Activated T-helper 1 cell treated with anti-CD3 and anti-CD28 coated beads, Interleukin-12 subunit alpha, Interleukin-12 subunit beta, Interleukin-2, Interleukin-4 antibody, amounts not matched to agents 30 ng/mL and 10 ng/mL and 1 ng/mL, durations not matched to agents 14 hours and 24 hours and 36 hours (primary cell): ENCODE results near the gene CRIP1. TPM values are rescaled to one million over a fixed set of nuclear protein-coding genes. Genes with fewer than 3 reads are reported as not detected.

Experiments used
- DNase-seq: peaks from one replicate; pipeline ENCODE4 v3.0.0; 2021; ENCODE audit warnings: low spot score
- H3K27ac Mint-ChIP-seq: one replicate; pipeline ENCODE4 v1.8.0; 2021; ENCODE audit warnings: mild to moderate bottlenecking, mixed read lengths
- H3K27me3 Mint-ChIP-seq: one replicate; pipeline ENCODE4 v1.8.0; 2022; ENCODE audit warnings: mild to moderate bottlenecking, moderate library complexity, mixed read lengths; ENCODE audit not compliant: insufficient read depth
- H3K36me3 Mint-ChIP-seq: one replicate; pipeline ENCODE4 v1.8.0; 2021; ENCODE audit warnings: low read depth, mixed read lengths
- H3K4me1 Mint-ChIP-seq: one replicate; pipeline ENCODE4 v1.8.0; 2021; ENCODE audit warnings: low read depth, mixed read lengths
- H3K4me3 Mint-ChIP-seq: one replicate; pipeline ENCODE4 v1.8.0; 2021; ENCODE audit warnings: mild to moderate bottlenecking, moderate library complexity, mixed read lengths
- H3K9me3 Mint-ChIP-seq: one replicate; pipeline ENCODE4 v1.8.0; 2021; ENCODE audit warnings: mixed read lengths
- intact Hi-C: fragments of 100-400 bp; cut with micrococcal nuclease; formaldehyde crosslinking; loops from one replicate; pipeline ENCODE4 v1.15.1; 2024
- total RNA-seq: library from RNA; stranded (reverse); gene quantifications from 2 replicates; pipeline ENCODE4 v1.2.3, GENCODE V29; 2022

CRIP1 gene
- total RNA-seq, 1 donor from 2014 or later = 103 TPM

- H3K36me3 Mint-ChIP-seq = no peaks in the 10 kb centered on the region
- no peak overlapping the region for H3K27ac Mint-ChIP-seq
- H3K27me3 Mint-ChIP-seq = peaks cover 7% of the 10 kb centered on the region
- DNase-seq = peak; percentile 53
- intact Hi-C loops = no loop called here
- no peaks in the 10 kb centered on the region for H3K9me3 Mint-ChIP-seq
- H3K4me1 Mint-ChIP-seq = no peaks in the 10 kb centered on the region
- H3K4me3 Mint-ChIP-seq = no peak overlapping the region
These were observed 51.1 kb downstream of the CRIP1 start for GRCh38 chr14:105537580-105538474.

Other genes with a start within 250 kb of the CRIP1 start
- 41.1 and 41.9 TPM in 2 replicates for gene BTBD6, start 238.4 kb upstream of the CRIP1 start, total RNA-seq
- gene BRF1, start 185.9 kb upstream of the CRIP1 start, total RNA-seq = 46.1 and 46.9 TPM in 2 replicates
- gene PACS2, start 172.1 kb upstream of the CRIP1 start, total RNA-seq = 28.2 and 32.3 TPM in 2 replicates
- 7.4 and 9.1 TPM in 2 replicates for gene TEX22, start 88.3 kb upstream of the CRIP1 start, total RNA-seq
- gene MTA1, start 67.1 kb upstream of the CRIP1 start, total RNA-seq = 173 and 181 TPM in 2 replicates
- not detected in 2 replicates for gene CRIP2, start 12.1 kb upstream of the CRIP1 start, total RNA-seq
- 44.5 and 46.1 TPM in 2 replicates for gene TEDC1, start 4.4 kb downstream of the CRIP1 start, total RNA-seq
- 9.9 and 11.7 TPM in 2 replicates for gene TMEM121, start 39.7 kb downstream of the CRIP1 start, total RNA-seq